Measurements from ENCODE around the gene GPR141.

Gene GPR141

DNA sequence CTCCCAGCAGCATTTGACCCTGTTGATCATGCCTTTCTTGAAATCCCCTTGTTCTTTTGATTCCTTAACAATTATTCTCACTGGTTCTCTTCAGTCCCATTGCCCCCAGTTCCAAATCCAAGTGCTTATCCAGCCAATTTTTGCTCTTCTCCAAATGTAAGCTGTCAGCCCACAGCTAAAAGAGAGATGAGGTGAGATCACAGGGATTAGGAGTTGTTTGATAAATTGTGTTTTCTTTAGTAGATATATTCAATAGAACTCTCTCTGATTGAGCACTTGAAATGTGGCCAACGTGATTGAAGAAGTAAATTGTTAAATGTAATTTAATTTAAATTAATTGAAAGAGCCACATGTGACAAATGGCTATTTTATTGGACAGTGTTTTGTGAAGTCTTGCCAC, 88.2 kb downstream of the GPR141 start:
- H3K36me3 ChIP-seq (replicated peaks; ENCODE audit: insufficient read depth, low read length): no peaks in the 10 kb centered on the region
- no peak for DNase-seq
- no peaks in the 10 kb centered on the region for H3K79me2 ChIP-seq (ENCODE audit: low read length)
- no peaks in the 10 kb centered on the region for H3K9me2 ChIP-seq (replicated peaks; ENCODE audit: insufficient read depth, low read length)
- no peak overlapping the region for H3K4me3 ChIP-seq (ENCODE audit: low read length)
- H3K27me3 ChIP-seq (replicated peaks; ENCODE audit: insufficient read depth, low read length): peaks cover 7% of the 10 kb centered on the region
- no peak overlapping the region for H3K4me2 ChIP-seq (ENCODE audit: low read depth, low read length)
- no peaks in the 10 kb centered on the region for H4K20me1 ChIP-seq (ENCODE audit: insufficient read depth, low read length)
- H2AFZ ChIP-seq (ENCODE audit: low read length): no peak overlapping the region
- no peaks in the 10 kb centered on the region for H3K9me3 ChIP-seq (replicated peaks; ENCODE audit: insufficient read depth, low read length)
- TF ChIP-seq EZH2 (optimal IDR thresholded peaks at IDR 0.05; ENCODE audit: low read depth, low read length) (no peak), EZH2phosphoT487 (IDR thresholded peaks at IDR 0.05; ENCODE audit: low read length) (no peak)
- TF ChIP-seq, protein P1, sequence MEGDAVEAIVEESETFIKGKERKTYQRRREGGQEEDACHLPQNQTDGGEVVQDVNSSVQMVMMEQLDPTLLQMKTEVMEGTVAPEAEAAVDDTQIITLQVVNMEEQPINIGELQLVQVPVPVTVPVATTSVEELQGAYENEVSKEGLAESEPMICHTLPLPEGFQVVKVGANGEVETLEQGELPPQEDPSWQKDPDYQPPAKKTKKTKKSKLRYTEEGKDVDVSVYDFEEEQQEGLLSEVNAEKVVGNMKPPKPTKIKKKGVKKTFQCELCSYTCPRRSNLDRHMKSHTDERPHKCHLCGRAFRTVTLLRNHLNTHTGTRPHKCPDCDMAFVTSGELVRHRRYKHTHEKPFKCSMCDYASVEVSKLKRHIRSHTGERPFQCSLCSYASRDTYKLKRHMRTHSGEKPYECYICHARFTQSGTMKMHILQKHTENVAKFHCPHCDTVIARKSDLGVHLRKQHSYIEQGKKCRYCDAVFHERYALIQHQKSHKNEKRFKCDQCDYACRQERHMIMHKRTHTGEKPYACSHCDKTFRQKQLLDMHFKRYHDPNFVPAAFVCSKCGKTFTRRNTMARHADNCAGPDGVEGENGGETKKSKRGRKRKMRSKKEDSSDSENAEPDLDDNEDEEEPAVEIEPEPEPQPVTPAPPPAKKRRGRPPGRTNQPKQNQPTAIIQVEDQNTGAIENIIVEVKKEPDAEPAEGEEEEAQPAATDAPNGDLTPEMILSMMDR (IDR thresholded peaks at IDR 0.05; ENCODE audit: low read length): no peak
- H3F3A ChIP-seq (ENCODE audit: insufficient read depth, low read length): no peaks in the 10 kb centered on the region
- H3K27ac ChIP-seq (ENCODE audit: low read length): no peak overlapping the region
- no peaks in the 10 kb centered on the region for H3K4me1 ChIP-seq (ENCODE audit: low read length)
- no peak overlapping the region for H3K9ac ChIP-seq (ENCODE audit: low read length)

DNA sequence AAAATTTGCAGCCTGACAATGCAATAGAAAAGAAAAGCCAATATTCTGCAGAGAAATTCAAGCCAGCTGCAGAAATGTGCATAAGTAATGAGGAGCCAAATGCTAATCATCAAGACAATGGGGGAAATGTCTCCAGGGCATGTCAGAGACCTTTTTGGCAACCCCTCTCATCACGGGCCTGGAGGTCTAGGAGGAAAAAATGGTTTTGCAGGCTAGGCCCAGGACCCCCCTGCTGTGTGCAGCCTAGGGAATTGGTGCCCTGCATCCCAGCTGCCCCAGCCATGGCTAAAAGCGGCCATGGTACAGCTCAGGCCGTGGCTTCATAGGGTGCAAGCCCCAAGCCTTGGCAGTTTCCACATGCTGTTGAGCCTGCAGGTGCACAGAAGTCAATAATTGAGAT, 92.4 kb downstream of the GPR141 start:
- Histone ChIP-seq H3K4me1 (ENCODE audit: low read length) (no peaks in the 10 kb centered on the region), H3K4me2 (ENCODE audit: low read depth, low read length) (no peak overlapping the region), H2AFZ (ENCODE audit: low read length) (no peak overlapping the region), H4K20me1 (ENCODE audit: insufficient read depth, low read length) (no peaks in the 10 kb centered on the region), H3K9ac (ENCODE audit: low read length) (no peak overlapping the region), H3K9me2 (replicated peaks; ENCODE audit: insufficient read depth, low read length) (no peaks in the 10 kb centered on the region), H3K4me3 (ENCODE audit: low read length) (no peak overlapping the region), H3K27me3 (replicated peaks; ENCODE audit: insufficient read depth, low read length) (no peaks in the 10 kb centered on the region), H3K79me2 (ENCODE audit: low read length) (no peaks in the 10 kb centered on the region), H3K9me3 (replicated peaks; ENCODE audit: insufficient read depth, low read length) (no peaks in the 10 kb centered on the region), H3K27ac (ENCODE audit: low read length) (no peak overlapping the region), H3K36me3 (replicated peaks; ENCODE audit: insufficient read depth, low read length) (no peaks in the 10 kb centered on the region), H3F3A (ENCODE audit: insufficient read depth, low read length) (no peaks in the 10 kb centered on the region)
- TF ChIP-seq EZH2phosphoT487 (IDR thresholded peaks at IDR 0.05; ENCODE audit: low read length): no peak
- TF ChIP-seq EZH2 (optimal IDR thresholded peaks at IDR 0.05; ENCODE audit: low read depth, low read length): no peak
- TF ChIP-seq, protein P1 (IDR thresholded peaks at IDR 0.05; ENCODE audit: low read length): no peak
- no peak for DNase-seq

DNA sequence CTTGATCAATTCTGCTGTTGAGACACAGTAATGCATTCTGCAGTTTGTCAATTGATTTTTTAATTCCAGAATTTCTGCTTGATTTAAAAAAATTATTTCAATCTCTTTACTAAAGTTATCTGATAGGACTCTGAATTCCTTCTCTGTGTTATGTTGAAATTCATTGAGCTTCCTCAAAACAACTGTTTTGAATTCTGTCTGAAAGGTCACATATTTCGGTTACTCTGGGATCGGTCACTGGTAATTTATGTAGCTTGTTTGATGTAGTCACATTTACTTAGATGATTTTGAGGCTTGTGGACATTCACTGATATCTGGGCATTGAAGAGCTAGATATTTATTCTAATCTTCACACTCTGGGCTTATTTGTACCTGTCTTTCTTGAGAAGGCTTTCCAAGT, 97.6 kb downstream of the GPR141 start:
- H3K9me3 ChIP-seq (replicated peaks; ENCODE audit: insufficient read depth, low read length): no peaks in the 10 kb centered on the region
- no peak overlapping the region for H3K4me2 ChIP-seq (ENCODE audit: low read depth, low read length)
- no peak overlapping the region for H3K9ac ChIP-seq (ENCODE audit: low read length)
- H3K9me2 ChIP-seq (replicated peaks; ENCODE audit: insufficient read depth, low read length): no peaks in the 10 kb centered on the region
- no peaks in the 10 kb centered on the region for H3K36me3 ChIP-seq (replicated peaks; ENCODE audit: insufficient read depth, low read length)
- DNase-seq: no peak
- H3K4me3 ChIP-seq (ENCODE audit: low read length): no peak overlapping the region
- no peak overlapping the region for H3K27ac ChIP-seq (ENCODE audit: low read length)
- no peaks in the 10 kb centered on the region for H3K79me2 ChIP-seq (ENCODE audit: low read length)
- H3F3A ChIP-seq (ENCODE audit: insufficient read depth, low read length): no peaks in the 10 kb centered on the region
- H2AFZ ChIP-seq (ENCODE audit: low read length): no peak overlapping the region
- TF ChIP-seq, protein P1 (IDR thresholded peaks at IDR 0.05; ENCODE audit: low read length): no peak
- no peak for TF ChIP-seq EZH2 (optimal IDR thresholded peaks at IDR 0.05; ENCODE audit: low read depth, low read length)
- TF ChIP-seq EZH2phosphoT487 (IDR thresholded peaks at IDR 0.05; ENCODE audit: low read length): no peak
- no peaks in the 10 kb centered on the region for H3K4me1 ChIP-seq (ENCODE audit: low read length)
- no peaks in the 10 kb centered on the region for H4K20me1 ChIP-seq (ENCODE audit: insufficient read depth, low read length)
- no peaks in the 10 kb centered on the region for H3K27me3 ChIP-seq (replicated peaks; ENCODE audit: insufficient read depth, low read length)

Data from MM.1S (cell line).